NCI-H82 treated with DMSO at 0.1 percent for 48 hours (cell line): Measurements from ENCODE around the gene TXNDC16.
"Not testable (repeated sequence)": the region's sequence is repeated elsewhere in the genome, so short reads cannot be mapped to it uniquely, and the experiment has no call there.

Source experiments
- DNase-seq: peaks from one replicate; lab custom pipeline; 2025; ENCODE audit not compliant: unreplicated experiment; lab: John Stamatoyannopoulos, UW

The TXNDC16 gene, protein sequence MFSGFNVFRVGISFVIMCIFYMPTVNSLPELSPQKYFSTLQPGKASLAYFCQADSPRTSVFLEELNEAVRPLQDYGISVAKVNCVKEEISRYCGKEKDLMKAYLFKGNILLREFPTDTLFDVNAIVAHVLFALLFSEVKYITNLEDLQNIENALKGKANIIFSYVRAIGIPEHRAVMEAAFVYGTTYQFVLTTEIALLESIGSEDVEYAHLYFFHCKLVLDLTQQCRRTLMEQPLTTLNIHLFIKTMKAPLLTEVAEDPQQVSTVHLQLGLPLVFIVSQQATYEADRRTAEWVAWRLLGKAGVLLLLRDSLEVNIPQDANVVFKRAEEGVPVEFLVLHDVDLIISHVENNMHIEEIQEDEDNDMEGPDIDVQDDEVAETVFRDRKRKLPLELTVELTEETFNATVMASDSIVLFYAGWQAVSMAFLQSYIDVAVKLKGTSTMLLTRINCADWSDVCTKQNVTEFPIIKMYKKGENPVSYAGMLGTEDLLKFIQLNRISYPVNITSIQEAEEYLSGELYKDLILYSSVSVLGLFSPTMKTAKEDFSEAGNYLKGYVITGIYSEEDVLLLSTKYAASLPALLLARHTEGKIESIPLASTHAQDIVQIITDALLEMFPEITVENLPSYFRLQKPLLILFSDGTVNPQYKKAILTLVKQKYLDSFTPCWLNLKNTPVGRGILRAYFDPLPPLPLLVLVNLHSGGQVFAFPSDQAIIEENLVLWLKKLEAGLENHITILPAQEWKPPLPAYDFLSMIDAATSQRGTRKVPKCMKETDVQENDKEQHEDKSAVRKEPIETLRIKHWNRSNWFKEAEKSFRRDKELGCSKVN

GRCh38 chr14:52552063-52552988 is at the start of gene TXNDC16, which contains the start of gene GPR137C:
TXNDC16 (minus strand) TSS chr14:52552505; CDS start chr14:52543557, 8,948 bp downstream.
GPR137C (plus strand) TSS chr14:52552836; CDS start chr14:52553148, 312 bp downstream.
- DNase-seq = peak; percentile 97

GRCh38 chr14:52599974-52600373 is 47.7 kb upstream of the TXNDC16 start:
- no peak for DNase-seq

DNA sequence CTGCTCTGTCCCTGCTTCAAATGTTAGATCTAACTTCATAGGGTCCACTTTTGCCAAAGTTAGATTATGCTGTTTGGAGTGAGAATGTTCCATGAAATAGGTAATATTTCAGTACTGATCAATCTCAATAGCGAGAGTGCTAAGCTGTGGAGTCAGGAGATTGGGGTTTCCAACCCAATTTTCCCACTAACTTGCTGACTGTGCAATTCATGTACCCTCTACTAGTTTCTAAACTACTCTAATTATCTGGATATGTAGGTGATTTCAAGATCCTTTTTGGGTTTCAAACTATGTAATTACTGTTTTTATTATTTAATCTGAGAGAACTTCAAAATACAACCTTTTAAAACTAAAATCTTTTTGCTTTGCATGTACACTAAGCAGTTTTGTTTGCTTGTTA is 46.3 kb upstream of the TXNDC16 start:
- no peak for DNase-seq

DNA sequence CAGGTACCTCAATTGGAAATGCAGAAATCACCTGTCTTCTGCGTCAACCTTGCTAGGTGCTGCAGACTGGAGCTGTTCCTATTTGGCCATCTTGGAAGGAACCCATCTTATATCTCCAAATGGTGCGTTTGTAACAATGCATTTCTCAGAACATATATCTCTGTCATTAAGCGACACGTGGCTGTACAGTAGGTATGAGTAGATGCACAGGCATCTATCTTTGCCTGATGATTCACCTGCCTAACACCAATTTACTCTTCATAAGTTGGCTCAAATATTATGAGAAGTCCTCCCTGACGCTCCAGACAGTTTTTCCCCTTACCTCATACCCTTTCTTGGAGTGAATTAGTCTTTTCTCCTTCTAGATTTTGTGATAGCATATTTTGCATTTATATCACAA is 44.6 kb upstream of the TXNDC16 start:
- no peak for DNase-seq

GRCh38 chr14:52596320-52596719 is 44.0 kb upstream of the TXNDC16 start:
- no peak for DNase-seq

GRCh38 chr14:52590318-52590717 is 38.0 kb upstream of the TXNDC16 start:
- no peak for DNase-seq

DNA sequence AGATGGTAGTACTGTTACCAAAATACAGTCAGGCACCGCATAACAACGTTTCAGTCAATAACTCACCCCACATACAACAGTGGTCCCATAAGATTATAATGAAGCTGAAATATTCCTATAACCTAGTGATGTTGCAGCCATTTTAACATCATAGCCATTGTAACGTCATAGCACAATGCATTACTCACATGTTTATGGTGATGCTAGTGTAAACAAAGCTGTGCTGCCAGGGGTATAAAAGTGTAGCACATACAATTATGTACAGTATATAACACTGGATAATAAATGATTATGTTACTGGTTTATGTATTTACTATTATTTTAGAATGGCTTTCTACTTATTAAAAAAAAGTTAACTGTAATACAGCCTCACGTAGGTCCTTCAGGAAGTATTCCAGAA is 37.3 kb upstream of the TXNDC16 start:
- no peak for DNase-seq

GRCh38 chr14:52583544-52583943 is 31.2 kb upstream of the TXNDC16 start:
- no peak for DNase-seq

DNA sequence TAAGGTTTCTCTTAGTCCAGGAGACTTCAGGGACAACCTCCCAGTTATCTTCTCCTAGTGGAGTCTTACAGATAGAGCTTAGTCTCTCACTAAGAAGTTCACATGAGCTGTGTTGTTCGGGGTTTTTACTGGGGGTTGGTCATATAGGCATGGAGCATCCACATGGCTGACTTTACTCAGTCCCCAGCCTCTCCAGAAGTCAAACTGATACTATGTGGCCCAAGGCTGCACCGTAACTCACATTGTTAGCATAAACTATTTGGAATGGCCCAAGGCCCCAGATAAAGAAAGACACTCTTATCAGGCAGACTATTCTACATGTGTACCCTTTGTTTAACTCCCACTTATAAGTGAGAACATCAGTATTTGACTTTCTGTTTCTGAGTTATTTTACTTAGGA is 23.6 kb upstream of the TXNDC16 start:
- no peak for DNase-seq

DNA sequence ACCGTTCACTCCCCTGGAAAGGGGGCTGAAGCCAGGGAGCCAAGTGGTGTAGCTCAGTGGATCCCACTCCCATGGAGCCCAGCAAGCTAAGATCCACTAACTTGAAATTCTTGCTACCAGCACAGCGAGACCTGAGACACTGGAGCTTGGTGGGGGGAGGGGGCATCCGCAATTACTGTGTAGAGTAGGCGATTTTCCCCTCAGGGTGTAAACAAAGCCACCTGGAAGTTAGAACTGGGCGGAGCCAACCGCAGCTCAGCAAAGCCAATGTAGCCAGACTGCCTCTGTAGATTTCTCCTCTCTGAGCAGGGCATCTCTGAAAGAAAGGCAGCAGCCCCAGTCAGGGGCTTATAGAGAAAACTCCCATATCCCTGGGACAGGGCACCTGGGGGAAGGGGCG is 16.1 kb upstream of the TXNDC16 start:
- DNase-seq = not testable (repeated sequence)

GRCh38 chr14:52563120-52563519 is 10.8 kb upstream of the TXNDC16 start:
- DNase-seq = no peak

DNA sequence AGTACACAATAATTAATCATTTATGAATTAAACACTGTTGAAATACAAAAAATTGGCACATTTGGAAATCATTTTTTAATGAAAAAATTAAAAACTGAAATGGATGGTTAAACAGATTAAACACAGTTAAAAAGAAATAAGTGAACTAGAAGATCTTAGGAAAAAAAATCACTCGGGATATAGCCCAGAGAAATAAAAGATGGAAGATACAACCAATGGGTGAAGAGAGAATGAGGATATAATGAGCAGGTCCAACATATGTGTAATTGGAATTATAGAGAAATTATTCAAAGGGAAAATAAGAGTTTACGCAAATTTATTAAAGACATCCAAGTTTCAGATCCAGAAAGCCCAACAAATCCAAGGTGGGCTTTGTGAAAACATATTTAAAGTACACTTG is 6.4 kb upstream of the TXNDC16 start:
- DNase-seq = no peak

- peak; percentile 26 for DNase-seq
Measured at GRCh38 chr14:52553671-52554575, 1.6 kb upstream of the TXNDC16 start.

DNA sequence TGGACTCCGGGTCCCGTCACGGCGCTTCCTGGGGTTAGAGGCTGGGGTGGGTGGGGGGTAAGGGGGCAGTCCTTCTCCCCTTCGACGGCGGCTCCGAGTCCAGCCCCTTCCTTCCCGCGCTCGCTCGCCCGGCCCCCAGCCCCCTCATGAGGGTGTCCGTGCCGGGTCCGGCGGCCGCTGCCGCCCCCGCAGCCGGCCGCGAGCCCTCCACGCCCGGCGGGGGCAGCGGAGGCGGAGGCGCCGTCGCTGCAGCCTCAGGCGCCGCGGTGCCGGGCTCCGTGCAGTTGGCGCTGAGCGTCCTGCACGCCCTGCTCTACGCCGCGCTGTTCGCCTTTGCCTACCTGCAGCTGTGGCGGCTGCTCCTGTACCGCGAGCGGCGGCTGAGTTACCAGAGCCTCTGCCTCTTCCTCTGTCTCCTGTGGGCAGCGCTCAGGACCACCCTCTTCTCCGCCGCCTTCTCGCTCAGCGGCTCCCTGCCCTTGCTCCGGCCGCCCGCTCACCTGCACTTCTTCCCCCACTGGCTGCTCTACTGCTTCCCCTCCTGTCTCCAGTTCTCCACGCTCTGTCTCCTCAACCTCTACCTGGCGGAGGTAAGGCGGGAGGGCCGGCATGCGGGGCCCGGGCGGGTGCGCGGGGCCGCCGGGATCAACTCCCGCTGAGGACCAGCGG is 831 bp upstream of the TXNDC16 start:
- no peak for DNase-seq

- peak; percentile 3 for DNase-seq
Measured at GRCh38 chr14:52551696-52552062, 626 bp downstream of the TXNDC16 start.

DNA sequence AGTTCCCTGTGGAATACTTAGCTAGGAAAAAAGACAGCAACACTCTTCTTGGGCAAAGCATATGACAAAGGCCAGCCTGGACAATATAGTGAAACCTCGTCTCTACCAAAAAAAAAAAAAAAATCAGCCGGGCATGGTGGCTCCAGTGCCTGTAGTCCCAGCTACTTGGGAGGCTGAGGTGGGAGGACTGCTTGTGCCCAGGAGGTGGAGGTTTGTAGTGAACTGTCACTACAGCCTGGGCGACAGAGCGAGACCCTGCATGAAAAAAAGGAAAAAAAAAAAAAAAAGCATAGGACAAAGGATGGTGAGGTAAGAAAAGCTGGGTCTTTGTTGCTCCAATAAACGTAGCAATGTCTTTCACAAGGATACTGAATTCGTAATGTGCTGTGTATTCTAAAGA is 1.1 kb downstream of the TXNDC16 start:
- no peak for DNase-seq

- no peak for DNase-seq
Measured at GRCh38 chr14:52550661-52551060, 1.6 kb downstream of the TXNDC16 start.

- no peak for DNase-seq
Measured at GRCh38 chr14:52547526-52547925, 4.8 kb downstream of the TXNDC16 start.

DNA sequence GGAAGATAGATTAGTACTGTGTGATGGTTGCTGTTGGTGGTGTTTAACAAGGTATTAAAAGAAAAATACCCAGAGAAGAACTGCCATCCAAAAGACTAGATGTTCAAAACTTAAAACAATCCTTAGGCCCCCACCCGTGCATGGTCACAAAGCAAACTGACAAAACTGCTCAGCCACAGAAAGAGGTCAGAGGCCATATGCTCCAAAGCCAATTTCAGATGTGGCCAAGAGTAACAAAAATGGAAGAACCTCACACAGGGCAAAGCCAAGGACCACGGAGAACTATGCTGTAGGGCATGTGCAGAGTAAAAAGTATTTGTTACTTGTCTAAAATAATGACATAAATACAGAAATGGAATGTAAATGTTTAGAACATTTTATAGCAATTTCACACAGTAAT is 5.3 kb downstream of the TXNDC16 start:
- no peak for DNase-seq

DNA sequence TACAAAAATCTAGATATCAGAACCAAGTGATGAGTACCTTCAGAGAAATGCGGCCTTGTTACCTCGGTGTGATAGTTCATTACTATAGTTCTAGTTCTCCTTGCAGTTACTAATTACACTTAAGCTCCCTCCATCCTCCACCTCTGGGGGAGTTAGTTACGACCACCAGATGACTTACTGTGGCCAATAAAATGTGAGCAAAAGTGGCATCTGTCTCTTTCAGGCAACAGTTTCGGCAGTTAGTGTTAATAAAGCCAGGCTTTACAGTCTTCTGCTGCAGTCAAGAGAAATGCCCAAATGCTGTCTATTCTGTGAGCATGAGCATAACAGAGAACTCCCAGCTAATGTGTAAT is 6.0 kb downstream of the TXNDC16 start:
- no peak for DNase-seq
